NCI-H2227 (cell line): ENCODE measurements around the gene DUSP9.
"Not testable (repeated sequence)": the region's sequence is repeated elsewhere in the genome, so short reads cannot be mapped to it uniquely, and the experiment has no call there.

Source experiments
- DNase-seq: peaks from one replicate; lab custom pipeline; 2025; ENCODE audit not compliant: unreplicated experiment; lab: John Stamatoyannopoulos, UW

The DUSP9 gene

DNA sequence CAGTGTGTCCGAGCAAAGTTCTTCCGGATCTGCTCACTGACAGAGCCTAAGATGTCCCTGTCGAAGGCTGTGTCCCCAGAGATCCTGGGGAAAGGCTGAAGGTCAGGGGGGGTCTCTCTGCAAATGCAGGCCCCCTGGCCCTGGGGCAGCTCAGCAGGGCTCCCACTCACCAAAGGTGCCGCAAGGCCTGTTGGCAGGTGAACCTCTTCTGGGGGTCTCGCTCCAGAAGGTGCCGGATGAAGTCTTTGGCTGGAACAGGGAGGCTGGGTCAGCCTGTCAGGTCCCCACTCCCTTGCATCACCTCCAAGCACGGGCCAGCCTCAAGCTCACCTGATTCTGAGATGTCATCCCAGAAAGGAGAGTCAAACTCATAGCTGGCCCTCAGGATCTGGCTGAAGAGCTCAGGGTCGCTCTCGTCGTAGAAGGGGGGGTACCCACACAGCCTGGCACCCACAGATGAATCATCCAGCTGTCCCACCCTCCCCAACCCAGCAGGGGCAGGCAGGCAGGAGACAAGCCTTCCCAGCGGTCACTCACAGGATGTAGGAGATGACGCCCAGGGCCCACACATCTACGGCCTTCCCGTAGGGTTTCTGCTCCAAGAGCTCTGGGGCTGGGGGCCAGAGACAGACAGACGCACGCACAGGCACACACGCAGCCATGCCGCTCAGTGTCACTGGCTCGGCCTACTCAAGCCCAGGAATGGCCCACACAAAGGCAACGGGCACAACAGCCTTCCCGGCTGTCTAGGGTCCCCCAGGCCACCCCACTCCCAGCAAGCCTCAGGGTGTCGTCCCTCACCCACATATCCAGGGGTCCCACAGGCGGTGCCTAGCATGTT, 24.0 kb downstream of the DUSP9 start:
- no peak for DNase-seq

DNA sequence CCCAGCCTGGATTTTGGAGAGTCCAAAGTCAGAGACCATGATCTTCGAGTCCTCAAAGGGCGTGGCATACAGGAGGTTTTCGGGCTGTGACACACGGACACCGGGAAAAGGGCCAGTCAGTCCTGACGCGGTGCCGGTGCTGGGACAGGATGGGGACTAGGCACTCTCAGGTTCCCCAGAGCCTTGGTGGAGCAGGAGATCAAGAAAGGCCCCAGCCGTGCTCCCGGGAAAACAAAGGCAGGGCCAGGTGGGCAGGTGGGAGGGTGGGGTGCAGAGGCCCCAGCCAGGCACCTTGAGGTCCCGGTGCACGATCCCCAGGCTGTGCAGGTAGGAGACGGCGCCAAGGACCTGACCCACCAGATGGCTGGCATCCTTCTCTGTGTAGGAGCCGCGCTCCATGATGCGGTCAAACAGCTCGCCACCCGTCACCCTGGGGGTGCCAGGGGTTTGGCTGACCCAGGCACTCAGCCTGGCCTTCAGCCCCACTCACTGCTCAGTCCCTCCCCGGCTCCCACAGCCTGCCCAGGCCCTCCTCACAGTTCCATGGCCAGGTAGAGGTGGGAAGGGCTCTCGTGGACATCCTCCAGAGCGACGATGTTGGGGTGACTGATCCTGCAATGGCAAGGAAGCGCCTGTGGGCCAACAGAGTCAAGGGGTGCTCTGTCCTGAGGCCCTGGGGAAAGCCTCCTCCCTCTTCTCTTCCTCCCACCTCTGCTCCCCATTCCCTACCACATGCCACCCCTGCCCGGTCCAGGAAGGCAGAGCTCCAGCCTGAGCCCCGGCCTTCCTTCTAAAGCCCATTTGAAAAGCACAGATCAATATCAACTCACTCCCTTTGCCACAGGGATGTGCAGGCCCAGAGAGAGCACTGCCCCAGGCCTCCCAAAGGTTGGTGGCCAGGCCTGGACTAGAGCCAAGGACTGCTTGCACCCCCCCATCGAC, 24.9 kb downstream of the DUSP9 start:
- no peak for DNase-seq

DNA sequence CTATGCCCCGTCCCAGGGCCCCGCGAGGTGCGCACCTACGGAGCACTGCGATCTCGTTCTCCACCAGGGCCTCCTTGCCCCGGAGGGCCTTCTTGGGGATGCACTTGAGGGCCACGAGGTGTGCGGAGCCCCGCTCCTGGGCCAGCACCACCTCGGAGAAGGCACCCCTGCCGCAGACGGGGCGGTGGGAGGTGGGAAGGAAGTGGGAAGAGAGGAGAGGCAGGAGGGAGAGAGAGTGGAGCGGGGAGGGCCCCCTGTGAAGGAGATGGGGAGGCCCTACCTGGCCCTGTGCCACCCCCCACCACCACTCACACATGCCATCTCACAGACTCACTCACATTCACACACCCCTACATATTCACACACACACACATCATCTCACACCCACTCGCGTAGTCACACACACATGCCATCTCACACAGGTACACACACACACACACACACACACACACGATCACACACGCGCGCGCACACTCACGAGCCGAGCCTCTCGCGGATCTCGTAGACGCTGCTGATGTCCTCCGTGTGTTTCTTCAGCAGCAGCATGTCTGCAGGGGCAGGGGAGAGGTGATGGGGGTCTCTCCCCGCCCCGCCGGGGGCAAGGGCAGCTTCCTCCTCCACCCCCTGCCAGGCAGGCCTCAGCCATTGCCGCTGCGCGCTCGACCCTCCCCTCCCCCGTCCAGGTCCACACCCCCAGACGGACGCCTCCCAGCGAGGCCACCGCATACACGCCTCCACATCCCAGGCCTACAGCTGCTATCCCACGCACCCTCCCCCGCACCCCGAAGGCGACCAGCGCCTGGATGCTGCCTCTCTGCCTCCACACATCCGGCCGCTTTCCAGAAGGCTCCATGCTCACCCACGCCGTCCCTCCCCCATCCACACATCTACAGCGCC, 25.8 kb downstream of the DUSP9 start:
- DNase-seq: peak; percentile 33

DNA sequence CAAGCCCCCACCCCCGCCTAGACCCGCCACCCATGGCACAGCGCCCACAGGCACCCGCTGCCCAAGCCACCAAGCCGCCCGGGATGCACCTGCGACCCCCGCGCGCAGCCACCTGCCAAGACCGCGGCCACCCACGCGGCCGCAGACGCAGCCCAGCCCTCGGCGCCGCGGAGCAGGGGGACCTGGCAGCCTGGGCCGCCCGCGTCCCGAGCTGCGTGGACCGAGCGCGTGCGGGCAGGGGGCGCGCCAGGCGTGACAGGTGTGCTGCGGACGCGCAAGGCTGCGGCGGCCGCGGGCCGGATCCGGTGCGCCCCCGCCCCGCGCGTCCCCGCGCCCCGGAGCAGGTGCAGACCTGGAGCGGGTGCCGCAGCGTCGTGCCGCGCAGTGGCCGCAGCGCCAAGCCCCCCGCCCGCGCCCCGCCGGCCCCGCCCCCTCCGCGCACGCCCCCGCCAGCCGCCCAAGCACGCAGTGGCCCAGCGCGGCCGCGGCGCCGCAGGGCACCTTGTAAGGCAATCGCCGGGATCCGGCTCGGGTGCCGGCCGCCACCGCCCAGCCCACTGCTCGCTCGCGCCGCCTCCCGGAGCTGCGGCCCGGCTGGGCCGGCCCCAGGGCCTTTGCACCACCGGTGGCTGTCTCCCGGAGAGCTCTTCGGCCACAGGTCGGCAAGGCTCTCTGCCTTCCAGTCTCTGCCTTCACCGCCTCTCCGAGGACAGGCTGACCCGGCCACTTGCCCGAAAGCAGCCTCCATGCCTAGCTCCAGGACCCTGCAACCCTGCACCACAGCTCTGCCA, 26.6 kb downstream of the DUSP9 start, which contains the start of gene PNCK:
TSS of gene PNCK (minus strand) at position 386 of the 791 bp plus-strand sequence. CDS start 737 bp downstream, outside the sequence.
- DNase-seq: peak; percentile 34

DNA sequence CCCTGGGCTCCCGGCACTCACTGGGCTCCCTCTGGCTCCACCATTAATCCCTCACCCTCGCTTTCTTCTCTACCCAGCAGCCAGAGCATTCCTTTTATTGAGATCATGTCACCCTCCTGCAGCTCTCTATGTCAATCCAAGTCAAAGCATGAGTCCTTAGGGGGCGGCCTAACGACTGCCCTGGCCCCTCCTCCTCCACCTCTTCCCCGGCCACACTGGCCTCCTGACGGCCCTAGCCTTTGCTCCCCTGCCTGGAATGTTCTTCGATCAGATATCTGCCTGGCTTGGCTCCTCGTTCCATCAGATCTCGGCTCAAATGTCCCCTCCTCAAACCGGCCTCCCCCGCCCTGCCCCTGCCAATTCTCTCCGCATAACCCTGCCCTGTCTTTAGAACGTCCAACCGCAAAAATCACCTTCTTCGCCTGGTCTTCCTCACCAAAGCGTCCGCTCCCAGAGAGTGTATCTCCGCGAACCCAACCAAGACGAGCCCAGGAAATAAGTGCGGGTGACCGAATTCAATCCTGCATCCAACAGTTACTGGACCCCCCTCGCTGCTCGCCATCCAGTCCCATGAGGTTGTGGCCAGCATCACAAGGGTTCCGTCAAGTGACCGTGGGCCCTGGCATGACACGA, 27.3 kb downstream of the DUSP9 start:
- no peak for DNase-seq

DNA sequence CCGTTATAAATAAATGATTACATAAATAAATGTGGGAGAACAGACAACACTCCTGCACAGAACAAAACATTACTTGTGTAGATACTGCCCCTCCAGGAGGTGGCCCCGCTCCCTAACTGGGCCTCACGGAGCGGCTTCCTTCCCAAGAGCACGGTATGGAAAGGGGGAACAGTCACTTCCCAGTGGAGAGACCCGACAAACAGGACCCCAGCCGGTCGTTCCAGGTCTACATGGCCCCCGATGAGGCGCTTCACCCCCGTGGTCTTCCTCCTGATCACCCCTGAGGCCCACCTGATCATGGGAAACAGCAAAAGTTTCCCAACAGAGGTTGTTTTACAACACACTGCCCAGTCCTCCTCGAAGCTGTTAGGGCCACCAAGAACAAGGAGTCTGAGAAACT, 34.2 kb downstream of the DUSP9 start:
- no peak for DNase-seq

DNA sequence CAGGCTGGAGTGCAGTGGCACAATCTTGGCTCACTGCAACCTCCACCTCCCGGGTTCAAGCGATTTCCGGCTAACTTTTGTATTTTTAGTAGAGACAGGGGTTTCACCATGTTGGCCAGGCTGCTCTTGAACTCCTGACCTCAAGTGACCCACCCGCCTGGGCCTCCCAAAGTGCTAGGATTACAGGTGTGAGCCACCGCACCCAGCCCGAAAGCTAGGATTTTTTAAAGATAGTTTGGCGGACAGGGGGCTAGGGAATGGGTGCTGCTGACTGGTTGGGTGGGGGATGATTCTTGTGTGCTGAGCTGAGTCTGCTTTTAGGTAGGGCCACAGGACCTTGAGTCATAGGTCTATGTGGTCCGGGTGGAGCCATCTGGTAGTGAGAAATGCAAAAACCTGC, 36.5 kb downstream of the DUSP9 start:
- DNase-seq: not testable (repeated sequence)

DNA sequence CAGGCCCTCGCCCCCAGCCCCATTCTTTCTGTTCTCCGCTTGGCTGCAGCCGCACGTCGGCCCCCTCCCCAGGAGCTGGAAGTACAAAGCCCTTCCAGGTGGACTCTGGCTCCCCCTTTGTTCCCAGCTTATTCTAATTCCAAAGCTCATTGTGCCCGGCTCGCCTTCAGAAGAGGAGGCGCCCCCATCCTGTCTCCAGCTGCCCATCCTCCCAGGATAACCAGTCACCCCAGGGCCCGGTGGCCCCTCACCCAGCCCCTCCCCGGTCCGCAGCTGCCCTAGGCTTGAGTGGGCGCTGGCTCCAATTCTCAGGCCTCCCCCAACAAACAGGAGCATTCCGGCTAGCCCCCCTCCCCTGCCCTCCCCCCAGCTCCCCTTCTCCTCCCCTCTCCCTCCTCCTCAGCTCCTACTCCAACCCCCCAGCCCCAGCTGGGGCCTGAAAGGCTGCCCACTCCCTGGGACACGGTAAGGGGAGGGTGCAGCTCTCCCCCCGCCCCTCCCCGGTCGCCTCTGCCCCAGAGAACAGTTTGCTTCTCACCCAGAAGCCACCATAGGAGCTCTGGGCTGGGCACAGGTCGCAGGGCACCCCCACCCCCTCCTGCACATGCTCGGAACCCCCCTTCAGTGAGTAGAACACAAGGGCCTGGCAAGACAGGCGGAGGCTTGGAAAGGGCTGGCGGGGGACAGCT, 37.6 kb downstream of the DUSP9 start:
- peak; percentile 38 for DNase-seq

DNA sequence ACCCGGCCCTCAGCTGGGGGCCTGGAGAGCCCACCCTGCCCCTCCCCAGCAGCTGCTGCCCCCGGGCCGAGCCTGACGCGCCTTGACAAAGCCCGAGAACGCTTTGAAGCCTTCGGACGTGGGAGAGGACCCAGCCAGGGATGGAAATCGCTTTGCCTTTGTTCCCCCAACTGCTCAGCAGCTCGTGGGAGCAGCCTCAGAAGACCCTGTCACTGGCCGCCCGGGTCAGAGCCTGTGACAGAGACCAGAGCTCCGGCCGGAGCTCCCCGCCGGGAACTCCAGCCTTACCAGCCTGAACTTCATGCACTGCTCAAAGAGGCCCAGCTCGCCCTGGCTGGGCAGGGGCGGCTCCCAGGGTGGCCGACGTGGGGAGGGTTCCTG, 38.1 kb downstream of the DUSP9 start:
- peak; percentile 34 for DNase-seq

DNA sequence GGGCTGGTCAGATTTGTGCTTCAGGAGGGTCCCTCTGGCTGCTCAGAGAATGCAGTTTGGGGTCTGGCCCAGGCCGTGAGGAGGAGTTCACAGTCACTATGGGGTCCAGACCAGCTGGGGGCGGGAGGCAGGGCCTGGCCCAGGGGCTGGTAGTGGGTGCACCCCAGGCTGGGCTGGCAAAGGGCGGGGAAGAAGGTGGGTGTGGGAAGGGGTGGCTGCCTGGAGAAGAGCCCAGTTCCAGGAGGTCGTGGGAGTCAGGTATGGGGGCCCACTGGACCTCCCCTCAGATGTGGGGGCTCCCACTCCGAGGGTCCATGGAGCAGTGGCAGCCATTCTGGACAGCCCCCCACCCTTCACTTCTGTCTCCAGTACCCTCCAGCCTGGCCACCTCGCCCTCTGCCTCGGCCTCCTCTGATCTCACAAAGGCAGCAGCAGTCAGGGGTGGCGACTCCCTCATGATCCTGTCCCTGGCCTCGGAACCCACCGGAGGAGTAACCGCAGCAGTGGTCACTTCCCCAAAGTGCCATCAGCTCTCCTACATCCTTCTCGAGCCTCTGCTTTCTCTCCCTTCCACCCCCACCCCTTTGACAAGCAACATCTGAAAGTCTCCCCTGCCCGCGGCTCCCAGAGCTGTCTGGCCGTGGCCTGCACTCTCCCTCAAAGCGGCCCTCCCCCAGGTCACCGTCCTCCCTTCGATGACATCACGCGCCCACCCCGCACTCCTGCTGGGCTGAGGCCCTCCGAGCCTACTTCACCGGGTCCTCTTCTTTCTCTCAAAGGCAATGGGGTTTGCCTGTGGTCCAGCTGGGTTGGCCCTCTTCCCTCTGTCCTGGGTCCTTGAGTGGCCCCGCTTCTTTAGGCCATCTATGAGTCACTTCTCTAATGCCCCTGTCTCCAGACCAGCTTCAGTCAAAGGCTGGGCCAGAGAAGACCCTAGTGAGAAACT, 39.0 kb downstream of the DUSP9 start:
- DNase-seq: no peak

DNA sequence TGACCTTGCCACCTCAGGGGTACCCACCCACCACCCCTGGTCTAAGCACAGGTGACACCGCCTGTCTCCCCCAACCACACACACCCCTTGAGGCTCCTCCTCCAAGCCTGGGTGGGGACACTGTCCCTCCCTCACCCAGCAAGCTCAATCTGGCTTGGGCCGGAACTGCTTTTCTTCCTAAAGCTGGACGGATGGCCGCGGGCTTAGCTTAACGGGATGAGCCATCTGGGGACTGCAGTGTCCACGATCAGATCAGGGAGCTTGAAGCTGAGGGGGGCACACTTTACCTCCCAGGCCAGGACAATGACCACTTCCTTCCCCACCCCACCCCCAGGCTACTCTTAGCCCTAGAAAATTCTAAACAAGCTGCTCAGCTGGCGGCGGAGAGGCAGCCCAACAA, 39.7 kb downstream of the DUSP9 start:
- peak; percentile 34 for DNase-seq

DNA sequence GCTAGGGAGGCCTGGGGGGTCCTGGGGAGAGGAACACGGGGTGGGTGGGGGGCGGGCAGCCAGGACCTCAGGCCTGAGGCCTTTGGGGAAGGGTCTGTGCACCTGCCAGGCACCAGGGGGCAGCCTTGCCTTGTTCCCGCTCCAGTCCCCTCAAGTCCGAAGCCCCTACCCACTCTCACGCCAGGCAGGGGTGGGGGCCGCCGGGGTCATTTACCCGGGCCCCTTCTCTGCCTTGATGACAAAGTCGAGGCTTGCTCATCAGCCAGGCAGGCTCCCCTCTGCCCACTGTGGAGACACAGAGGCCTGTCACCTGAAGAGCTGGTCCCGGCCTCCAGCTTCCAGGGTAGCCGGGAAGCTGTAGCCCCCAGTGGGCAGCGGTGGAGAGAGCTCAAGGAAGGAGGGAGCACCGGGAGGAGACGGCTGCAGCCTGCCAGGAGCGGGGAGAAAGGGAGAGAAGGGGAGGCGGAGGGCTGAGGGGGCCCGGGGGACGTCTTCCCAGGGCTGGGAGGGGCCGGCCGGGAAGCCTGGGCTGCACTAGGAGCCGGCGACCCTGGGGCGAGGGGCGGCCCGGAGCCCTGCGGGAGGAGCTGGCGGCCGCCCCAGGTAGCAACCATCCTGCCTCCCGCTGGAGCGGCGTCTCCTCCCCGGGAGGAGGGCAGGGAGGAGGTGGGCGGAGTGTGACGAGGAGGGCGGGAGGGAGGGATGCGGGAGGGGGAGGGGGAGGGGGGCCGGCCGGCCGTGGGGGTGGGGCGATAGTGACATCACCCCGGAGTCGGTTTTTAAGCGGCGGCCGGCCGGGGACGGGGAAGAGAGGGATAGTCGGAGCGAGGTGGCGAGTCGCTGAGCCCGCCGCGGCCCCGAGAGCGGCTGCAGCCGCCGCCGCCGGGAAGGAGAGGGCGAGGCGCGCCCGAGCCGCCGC, 40.4 kb downstream of the DUSP9 start, which contains the start of gene SLC6A8:
TSS of gene SLC6A8 (plus strand) at position 806 of the 919 bp plus-strand sequence. CDS start 649 bp downstream, outside the sequence.
- DNase-seq: peak; percentile 84

DNA sequence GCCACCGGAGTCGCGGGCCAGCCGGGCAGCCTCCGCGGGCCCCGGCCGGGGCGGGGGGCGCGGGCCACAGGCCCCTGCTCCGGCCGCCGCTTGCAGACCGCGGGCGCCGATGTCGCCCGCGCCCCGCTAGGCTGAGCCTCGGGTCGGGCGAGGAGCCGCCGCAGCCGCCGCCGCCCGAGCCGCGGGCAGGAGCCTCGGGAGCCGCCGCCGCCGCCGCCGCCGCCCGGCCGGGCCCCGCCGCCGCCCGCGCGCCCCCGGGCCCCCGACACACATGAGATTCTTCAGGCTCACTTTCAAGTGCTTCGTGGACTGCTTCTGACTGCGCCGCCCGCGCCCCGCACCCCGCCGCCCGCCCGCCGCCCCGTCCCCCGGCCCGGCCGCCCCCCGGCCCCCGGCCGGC, 41.1 kb downstream of the DUSP9 start:
- no peak for DNase-seq

DNA sequence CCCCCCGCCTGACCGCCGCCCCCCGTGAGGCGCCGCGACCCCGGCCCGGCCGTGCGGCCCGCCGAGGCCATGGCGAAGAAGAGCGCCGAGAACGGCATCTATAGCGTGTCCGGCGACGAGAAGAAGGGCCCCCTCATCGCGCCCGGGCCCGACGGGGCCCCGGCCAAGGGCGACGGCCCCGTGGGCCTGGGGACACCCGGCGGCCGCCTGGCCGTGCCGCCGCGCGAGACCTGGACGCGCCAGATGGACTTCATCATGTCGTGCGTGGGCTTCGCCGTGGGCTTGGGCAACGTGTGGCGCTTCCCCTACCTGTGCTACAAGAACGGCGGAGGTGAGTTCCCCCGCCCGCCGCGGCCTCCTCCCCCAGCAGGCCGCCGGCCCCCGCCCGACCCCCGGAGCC, 41.5 kb downstream of the DUSP9 start:
- no peak for DNase-seq

DNA sequence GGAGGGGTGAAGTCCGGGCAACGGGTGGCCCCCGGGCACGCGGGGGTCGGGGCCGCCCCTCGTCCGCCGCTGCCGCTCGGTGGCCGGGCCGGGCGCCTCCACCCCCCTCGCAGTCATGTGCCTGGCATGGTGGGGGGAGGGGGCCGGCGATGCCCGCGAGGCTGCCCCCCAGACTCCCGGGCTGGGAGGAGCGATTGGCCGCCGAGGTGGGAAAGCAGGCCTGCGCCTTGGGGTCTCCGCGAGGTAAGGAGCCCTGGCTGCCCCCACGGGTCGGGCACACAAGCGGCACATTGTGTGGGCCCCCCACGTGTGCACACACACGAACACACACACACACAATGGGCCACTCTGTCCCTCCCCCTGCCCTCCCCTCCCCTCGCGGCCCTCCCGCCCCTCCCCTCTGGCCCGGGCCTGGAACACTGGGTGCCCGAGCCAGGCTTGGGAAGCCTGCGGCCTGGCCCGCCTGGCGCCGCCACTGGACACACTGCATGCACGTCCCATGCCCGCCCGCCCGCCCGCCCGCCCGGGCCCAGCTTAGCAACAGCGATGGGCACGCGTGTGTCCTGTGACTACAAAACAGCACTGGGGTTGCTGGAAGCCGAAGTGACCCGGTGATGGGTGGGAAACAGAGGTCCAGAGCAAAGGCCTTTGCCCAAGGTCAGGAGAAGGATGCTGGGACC, 42.0 kb downstream of the DUSP9 start:
- DNase-seq: peak; percentile 46
